ENCODE measurements around the gene HERC2. TPM values are rescaled to one million over a fixed set of nuclear protein-coding genes. Genes with fewer than 3 reads are reported as not detected.
"Not testable (repeated sequence)": the region's sequence is repeated elsewhere in the genome, so short reads cannot be mapped to it uniquely, and the experiment has no call there.

Gene HERC2
- total RNA-seq, 1 experiment from 2014 or later = 69.2 TPM

GRCh38 chr15:28296814-28297213 lies 25.2 kb downstream of the HERC2 start:
- H3K27ac Mint-ChIP-seq; H2BK15ac ChIP-seq (ENCODE audit: low read depth, low read length); H4K5ac ChIP-seq (ENCODE audit: insufficient read length, low read depth, low read length); H3K4me1 ChIP-seq (ENCODE audit: insufficient read depth, low read length); H2AK5ac ChIP-seq (ENCODE audit: insufficient read length, low read length); H3K79me1 ChIP-seq (ENCODE audit: insufficient read depth, low read depth, low read length, poor library complexity, severe bottlenecking); H3K4me3 Mint-ChIP-seq; H3K14ac ChIP-seq (ENCODE audit: insufficient read depth, low read length); H3K27ac ChIP-seq (ENCODE audit: insufficient read length, low read depth, low read length); H3K9me3 Mint-ChIP-seq; H3K27me3 ChIP-seq (ENCODE audit: insufficient read depth, low read length); H2BK20ac ChIP-seq (ENCODE audit: low read depth, low read length, poor library complexity, severe bottlenecking); H3K18ac ChIP-seq (ENCODE audit: insufficient read length, low read depth, low read length); H3K4ac ChIP-seq (ENCODE audit: low read depth, low read length); DNase-seq; H3K23me2 ChIP-seq (ENCODE audit: insufficient read length, low read depth, low read length, poor library complexity, severe bottlenecking); H3K27me3 Mint-ChIP-seq (ENCODE audit: low read depth); H3K79me2 ChIP-seq (ENCODE audit: insufficient read depth, low read length); H2BK5ac ChIP-seq (ENCODE audit: insufficient read length, low read length); H4K91ac ChIP-seq (ENCODE audit: insufficient read length, low read depth, low read length); H2BK12ac ChIP-seq (ENCODE audit: insufficient read length, low read depth, low read length); H2AFZ ChIP-seq (ENCODE audit: low read length); H4K8ac ChIP-seq (replicated peaks; ENCODE audit: insufficient read length, low read depth, low read length); H3K4me2 ChIP-seq (ENCODE audit: insufficient read depth, insufficient read length, low read length); H3K23ac ChIP-seq (ENCODE audit: insufficient read length, low read depth, low read length); H3T11ph ChIP-seq (ENCODE audit: low read length); H3K56ac ChIP-seq (ENCODE audit: insufficient read length, low read depth, low read length); H3K9ac ChIP-seq (ENCODE audit: extremely low read depth, insufficient read length, low read length); H4K20me1 ChIP-seq (ENCODE audit: control insufficient read depth, insufficient read depth, insufficient read length); H2BK120ac ChIP-seq (ENCODE audit: low read depth, low read length, poor library complexity, severe bottlenecking); H3K9me3 ChIP-seq (ENCODE audit: control insufficient read depth, low read depth, low read length): not testable (repeated sequence)
- Mint-ChIP-seq H3K4me1 (peaks cover 22 to 23% of the 10 kb centered on the region in 2 experiments), H3K36me3 (ENCODE audit: insufficient read depth in 1 of 3, low read depth in 3 of 3) (peaks cover 17 to 30% (median 20%) of the 10 kb centered on the region in 3 experiments; a peak in 6 of 7 replicates)
- WGBS (ENCODE audit: extremely low coverage, insufficient read length, low lambda C conversion rate) = no CpG with 5 or more reads among the region's 4 CpGs

GRCh38 chr15:28295009-28295563 lies 26.9 kb downstream of the HERC2 start:
- H3K79me2 ChIP-seq (ENCODE audit: insufficient read depth, low read length); H4K20me1 ChIP-seq (ENCODE audit: control insufficient read depth, insufficient read depth, insufficient read length); H3K4me1 ChIP-seq (ENCODE audit: insufficient read depth, low read length); H2BK15ac ChIP-seq (ENCODE audit: low read depth, low read length); H4K8ac ChIP-seq (replicated peaks; ENCODE audit: insufficient read length, low read depth, low read length); H3K4me3 Mint-ChIP-seq; H2BK20ac ChIP-seq (ENCODE audit: low read depth, low read length, poor library complexity, severe bottlenecking); H3K27ac ChIP-seq (ENCODE audit: insufficient read length, low read depth, low read length); H3K14ac ChIP-seq (ENCODE audit: insufficient read depth, low read length); H2BK5ac ChIP-seq (ENCODE audit: insufficient read length, low read length); H3K18ac ChIP-seq (ENCODE audit: insufficient read length, low read depth, low read length); H3K9ac ChIP-seq (ENCODE audit: extremely low read depth, insufficient read length, low read length); H2BK12ac ChIP-seq (ENCODE audit: insufficient read length, low read depth, low read length); H3K56ac ChIP-seq (ENCODE audit: insufficient read length, low read depth, low read length); H3K27me3 ChIP-seq (ENCODE audit: insufficient read depth, low read length); H2AK5ac ChIP-seq (ENCODE audit: insufficient read length, low read length); DNase-seq; H3K23me2 ChIP-seq (ENCODE audit: insufficient read length, low read depth, low read length, poor library complexity, severe bottlenecking); H3K27me3 Mint-ChIP-seq (ENCODE audit: low read depth); H4K5ac ChIP-seq (ENCODE audit: insufficient read length, low read depth, low read length); H3K79me1 ChIP-seq (ENCODE audit: insufficient read depth, low read depth, low read length, poor library complexity, severe bottlenecking); H4K91ac ChIP-seq (ENCODE audit: insufficient read length, low read depth, low read length); H3T11ph ChIP-seq (ENCODE audit: low read length); H2AFZ ChIP-seq (ENCODE audit: low read length); H3K4me2 ChIP-seq (ENCODE audit: insufficient read depth, insufficient read length, low read length); H2BK120ac ChIP-seq (ENCODE audit: low read depth, low read length, poor library complexity, severe bottlenecking); H3K4ac ChIP-seq (ENCODE audit: low read depth, low read length); H3K23ac ChIP-seq (ENCODE audit: insufficient read length, low read depth, low read length); H3K9me3 ChIP-seq (ENCODE audit: control insufficient read depth, low read depth, low read length): not testable (repeated sequence)
- peak overlapping the region; percentile 78 to 86 (median 85); a peak in 6 of 7 replicates for H3K27ac Mint-ChIP-seq
- peaks cover 33 to 45% (median 34%) of the 10 kb centered on the region in 3 experiments for H3K36me3 Mint-ChIP-seq (ENCODE audit: insufficient read depth in 1 of 3, low read depth in 3 of 3)
- H3K4me1 Mint-ChIP-seq = peaks cover 22 to 23% of the 10 kb centered on the region in 2 experiments
- peaks cover 10 to 13% of the 10 kb centered on the region in 2 experiments for H3K9me3 Mint-ChIP-seq
- no CpG with 5 or more reads among the region's 3 CpGs for WGBS (ENCODE audit: extremely low coverage, insufficient read length, low lambda C conversion rate)

All from H9 (cell line).